Keratinocyte (primary cell): ENCODE data around the gene RPL27A.

ENCODE experiments used
- CTCF ChIP-seq, 3 experiments: IDR thresholded peaks in 1 of 3; conservative IDR thresholded peaks in 1 of 3; optimal IDR thresholded peaks in 1 of 3; 2 replicates in 2 of 3; 3 replicates in 1 of 3; pipeline versions ENCODE3 to v1.5.1; 2011; ENCODE audit warnings: low read length in 3 of 3, mild to moderate bottlenecking in 3 of 3, moderate library complexity in 2 of 3, control low read depth in 1 of 3, inconsistent platforms in 1 of 3; ENCODE audit not compliant: insufficient read depth in 2 of 3; ENCODE audit errors: extremely low read depth in 1 of 3
- EZH2 ChIP-seq: IDR thresholded peaks from one replicate; pipeline ENCODE4 v1.6.1; 2012; ENCODE audit warnings: inconsistent platforms, mild to moderate bottlenecking, low read length, moderate library complexity

- TF ChIP-seq CTCF (optimal IDR thresholded peaks at IDR 0.05 in 1 of 3, IDR thresholded peaks at IDR 0.05 in 1 of 3, conservative IDR thresholded peaks at IDR 0.05 in 1 of 3; ENCODE audit: extremely low read depth in 1 of 3, insufficient read depth in 2 of 3, low read length in 3 of 3): no peak
- no peak for TF ChIP-seq EZH2
Observed at GRCh38 chr11:8638300-8638699, 44.3 kb upstream of the RPL27A start.
